HG02938 (cell line): ENCODE measurements around the gene NOTCH1.

Source experiments
- ATAC-seq: cut with Tn5 transposase; IDR thresholded peaks from one replicate; pipeline ENCODE4 v1.9.1; 2021; ENCODE audit warnings: mild to moderate bottlenecking, moderate library complexity; ENCODE audit not compliant: unreplicated experiment

NOTCH1 gene

DNA sequence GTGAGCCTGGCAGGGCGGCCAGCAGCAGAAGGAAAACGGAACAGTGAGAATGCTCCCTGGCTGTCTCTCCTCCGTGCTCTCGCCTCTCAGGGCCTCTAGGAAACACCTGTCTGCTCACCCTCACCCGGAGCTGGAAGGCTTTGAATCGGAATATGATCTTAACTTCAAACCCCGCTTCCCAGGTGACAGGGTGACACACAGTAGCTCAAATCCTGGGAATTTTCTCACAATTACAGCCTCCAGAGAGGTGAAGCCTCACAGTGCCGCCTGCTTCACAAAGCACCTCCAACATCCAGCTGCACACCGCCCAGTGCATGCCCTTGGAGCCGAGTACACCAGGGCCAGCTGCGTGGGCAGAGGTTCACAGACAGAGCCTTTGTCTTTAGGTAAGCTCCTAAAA, 75.5 kb downstream of the NOTCH1 start:
- no peak for ATAC-seq

DNA sequence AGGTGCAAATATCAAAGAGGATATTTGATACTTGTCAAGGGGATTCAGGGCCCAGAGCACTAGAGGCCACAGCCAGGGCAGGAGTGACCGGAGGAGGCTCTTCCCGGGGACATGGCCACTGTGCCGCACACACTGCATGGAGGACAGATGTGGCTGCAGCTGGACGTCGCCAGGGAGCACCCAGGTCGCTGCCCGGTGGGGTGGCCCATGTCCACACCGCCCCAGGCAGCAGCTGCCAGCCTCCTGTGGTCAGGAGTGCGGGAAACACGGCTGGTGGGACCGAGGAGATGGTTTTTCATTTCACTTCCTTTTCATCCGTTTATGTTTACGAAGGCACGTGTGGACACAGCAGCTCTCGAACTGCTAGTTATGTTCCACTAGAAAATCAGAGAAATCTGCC, 78.1 kb downstream of the NOTCH1 start:
- no peak for ATAC-seq

DNA sequence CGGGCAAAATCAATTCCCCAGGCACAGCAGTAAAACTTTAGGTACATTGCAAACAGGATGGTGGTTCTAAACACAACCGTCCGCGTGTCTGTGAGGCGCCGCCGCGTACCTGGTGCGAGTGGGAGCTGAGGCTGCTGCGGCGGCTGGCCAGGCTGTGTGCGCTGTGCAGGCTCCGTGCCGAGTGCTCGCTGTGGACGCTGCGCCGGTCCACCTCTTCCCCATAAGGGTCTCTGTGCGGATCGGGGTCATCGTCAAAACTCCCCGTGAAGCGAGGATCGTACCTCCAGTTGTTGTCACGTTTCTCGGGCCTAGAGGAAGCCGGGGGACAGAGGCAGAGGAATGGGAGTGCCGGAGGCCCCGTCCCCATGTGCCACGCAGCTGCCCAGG, 79.7 kb downstream of the NOTCH1 start:
- no peak for ATAC-seq

DNA sequence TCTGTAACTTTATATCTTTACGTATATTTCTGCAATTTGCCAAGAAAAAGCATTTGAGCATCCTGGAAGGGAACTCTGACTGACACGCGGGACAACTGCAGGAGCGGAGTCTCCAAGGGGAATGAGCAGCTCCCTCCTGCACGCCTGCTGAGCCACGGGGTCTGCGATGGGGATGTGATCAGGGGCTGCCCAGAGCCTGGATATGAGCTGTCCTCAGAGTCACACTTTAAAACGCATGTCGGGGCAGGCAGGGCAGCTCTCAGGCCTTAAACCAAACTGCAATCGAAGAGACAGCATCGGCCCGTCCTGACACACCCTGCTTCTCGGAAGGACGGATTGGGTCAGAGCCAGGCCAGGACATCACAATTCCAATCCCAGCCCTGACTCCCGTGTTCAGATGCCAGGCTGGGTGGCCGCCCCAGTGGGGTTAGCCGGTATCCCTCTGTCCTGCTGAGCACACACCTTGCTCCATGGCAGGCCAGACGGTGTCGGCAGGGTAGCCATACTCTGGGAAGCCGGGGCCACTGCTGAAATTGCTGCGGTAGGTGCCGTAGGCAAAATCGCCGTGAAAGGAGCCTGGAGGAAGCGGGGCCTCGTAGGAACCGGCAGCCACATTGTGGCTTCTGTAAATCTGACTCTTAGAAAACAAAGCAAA, 80.2 kb downstream of the NOTCH1 start:
- no peak for ATAC-seq

DNA sequence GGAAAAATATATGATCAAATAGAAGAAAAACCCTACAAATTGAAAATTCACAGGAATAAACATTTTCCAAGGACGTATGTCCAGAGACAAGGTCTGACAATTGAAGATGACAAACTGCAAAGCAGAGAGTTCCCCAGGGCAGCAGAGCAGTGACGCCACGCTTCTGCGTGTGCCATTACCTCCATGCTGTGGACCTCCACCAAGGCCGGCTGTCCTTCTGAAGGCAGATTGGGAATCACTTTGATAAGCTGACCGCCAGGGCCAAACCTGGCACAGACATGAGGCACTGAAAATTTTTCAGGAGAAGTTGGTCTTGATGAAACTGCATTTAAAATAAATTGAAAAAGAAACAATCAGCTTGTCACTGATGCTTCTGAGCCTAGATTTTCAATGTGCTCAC, 81.6 kb downstream of the NOTCH1 start:
- no peak for ATAC-seq

DNA sequence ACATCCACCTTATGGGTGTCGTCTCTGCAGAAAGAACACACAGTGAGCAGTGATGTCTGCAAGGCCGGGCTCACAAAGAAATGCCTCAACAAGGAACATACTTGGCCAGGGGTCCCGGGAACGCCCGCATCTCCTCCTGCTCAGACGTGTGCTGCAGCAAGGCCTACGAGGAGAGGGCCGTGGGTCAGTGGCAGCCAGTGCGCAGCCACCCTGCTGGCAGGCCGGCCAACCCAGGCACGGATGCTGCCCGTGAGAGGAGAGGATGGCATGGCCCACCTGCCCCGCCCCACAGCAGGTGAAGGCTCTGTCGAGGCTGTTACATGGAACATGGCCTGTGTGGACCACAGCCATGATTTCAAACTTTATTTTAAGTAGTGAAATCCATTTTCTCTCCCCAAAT, 82.3 kb downstream of the NOTCH1 start:
- ATAC-seq: no peak

DNA sequence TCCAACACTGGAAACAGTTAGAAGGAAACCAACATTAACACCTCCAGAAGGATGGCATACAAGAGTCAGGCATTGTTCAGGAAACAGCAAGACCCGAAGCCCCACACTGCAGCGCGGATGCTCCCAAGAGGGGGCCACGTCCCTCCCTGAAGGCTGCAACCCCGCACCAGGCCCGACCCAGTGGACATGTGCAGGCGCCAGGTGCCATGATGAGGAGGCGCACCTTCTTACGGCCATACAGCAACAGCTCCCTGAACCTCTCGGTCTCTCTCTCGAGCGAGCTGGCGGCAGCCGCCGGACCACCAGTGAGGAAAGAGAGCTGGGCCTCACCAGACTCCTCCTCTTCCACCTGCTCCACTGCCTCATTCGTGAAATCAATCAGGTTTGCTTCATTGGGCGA, 83.2 kb downstream of the NOTCH1 start:
- ATAC-seq: no peak

DNA sequence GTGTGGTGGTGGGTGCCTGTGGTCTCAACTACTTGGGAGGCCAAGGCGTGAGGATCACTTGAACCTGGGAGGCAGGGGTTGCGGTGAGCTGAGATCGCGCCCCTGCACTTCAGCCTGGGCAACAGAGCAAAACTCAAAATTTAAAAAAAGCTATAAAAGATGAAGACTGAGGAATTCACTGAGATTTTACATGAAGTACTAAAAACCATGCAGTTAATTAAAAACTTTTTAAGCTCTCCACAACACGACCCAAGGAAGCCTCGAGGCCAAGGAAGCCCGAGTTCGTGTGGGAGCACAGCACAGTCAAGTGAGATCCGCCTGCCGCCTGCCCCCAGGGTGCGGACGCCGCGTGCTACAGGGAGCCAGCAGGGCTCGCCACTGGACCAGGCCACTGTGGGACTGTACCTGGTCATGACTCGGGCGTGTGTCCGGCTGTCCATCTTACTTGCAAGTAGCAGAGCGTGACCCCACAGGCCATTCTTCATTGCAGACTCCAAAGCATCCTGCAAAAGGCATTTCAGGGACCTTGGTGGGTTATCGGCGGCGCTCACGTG, 85.0 kb downstream of the NOTCH1 start:
- no peak for ATAC-seq

DNA sequence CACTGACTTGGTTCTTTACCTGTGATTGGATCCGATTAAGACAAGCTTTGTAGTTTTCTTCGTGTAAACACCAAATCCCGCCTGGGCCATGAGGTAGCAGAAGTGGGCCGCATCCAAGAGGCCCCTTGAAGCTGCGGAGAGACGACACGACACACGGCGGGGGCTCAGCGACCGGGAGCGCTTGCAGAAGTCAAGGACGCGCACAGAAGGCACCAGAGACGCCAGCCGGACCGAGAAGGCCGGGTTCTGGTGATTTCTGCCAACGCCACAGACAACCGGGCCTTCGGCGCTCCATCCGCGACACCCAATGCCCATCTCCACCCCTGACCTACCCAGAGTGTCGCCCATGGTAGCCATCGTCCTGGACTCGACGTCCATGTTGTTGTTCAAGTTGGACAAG, 86.4 kb downstream of the NOTCH1 start:
- no peak for ATAC-seq

DNA sequence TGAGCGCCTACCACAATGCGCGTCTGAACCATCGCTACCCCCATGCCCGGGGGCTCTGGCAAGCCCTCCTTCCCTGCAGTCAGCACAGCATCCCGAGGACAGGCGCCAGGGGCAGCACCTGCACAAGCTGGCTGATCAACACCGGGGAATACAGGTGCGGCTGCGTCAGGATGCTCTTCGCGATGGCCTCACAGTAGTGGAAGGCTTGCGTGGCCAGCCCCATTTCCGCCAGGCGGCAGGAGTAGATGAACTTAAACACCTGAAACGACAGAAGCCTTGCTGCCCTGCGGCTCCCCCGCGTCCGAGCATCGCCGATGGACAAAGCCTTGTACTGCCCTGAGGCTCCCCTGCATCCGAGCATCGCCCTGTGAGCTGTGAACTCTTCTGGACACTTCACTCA, 88.5 kb downstream of the NOTCH1 start:
- no peak for ATAC-seq

DNA sequence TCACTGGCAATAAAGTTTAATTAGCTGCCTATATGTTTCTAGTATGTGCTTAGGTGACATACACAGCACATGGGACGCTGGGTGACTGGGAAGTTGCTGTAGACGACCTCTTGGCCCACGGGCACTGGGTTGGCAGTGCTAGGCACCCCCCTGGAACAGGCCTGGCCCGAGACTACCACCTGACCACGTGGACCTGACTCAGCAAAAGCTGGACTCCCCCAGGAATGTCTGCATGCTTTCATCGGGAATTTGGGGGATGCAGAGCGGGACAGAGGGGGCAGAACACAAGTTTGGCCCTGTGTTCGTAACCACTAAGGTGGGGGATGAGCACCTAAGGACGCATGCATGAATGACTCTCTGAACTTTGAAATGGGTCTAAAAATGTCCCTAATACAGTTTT, 89.6 kb downstream of the NOTCH1 start:
- no peak for ATAC-seq

DNA sequence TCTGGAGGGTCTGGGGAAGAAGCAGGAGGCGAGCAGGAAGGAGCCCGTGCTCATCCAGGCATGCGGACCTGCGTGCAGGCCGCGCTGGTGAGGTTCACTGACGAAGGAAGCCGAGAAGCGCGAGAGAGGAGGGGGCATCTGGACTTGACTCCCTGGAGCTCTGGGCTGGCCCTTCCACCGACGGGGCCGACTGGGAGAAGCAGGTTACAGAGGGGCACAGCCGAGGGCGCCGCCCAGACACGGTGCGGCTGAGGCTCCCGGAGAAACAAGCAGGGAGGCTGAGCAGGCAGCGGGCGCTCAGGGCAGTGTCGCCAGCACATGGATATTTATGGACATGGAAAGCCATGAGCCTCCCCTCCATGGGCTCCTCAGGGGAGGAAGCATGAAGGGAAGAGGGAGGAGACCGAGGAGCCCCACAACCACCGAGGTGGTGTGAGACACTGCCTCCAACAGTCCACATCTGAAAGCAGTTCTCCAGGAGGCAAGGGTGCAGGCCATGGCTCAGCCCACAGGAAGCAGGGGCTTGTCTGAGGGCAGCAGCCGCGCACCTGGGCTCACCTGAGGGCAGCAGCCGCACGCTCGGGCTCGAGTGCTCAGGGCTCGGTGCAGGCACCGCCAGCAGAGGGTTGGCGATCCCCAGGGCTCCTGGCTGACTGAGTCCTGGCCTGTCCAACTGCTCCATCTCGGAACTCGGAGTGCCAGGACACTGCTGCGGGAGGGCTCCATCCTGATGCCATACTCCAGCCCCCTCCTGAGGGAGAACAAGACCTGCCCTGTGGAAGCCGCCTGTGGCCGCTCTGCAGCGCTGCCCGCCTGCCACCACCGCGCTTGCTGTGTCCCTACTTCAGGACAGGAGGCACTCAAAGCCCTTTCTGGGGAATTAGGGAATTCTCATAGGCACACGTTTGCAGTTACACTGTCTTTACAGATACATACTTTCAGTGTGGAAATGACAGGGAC, 90.5 kb downstream of the NOTCH1 start:
- ATAC-seq: no peak

DNA sequence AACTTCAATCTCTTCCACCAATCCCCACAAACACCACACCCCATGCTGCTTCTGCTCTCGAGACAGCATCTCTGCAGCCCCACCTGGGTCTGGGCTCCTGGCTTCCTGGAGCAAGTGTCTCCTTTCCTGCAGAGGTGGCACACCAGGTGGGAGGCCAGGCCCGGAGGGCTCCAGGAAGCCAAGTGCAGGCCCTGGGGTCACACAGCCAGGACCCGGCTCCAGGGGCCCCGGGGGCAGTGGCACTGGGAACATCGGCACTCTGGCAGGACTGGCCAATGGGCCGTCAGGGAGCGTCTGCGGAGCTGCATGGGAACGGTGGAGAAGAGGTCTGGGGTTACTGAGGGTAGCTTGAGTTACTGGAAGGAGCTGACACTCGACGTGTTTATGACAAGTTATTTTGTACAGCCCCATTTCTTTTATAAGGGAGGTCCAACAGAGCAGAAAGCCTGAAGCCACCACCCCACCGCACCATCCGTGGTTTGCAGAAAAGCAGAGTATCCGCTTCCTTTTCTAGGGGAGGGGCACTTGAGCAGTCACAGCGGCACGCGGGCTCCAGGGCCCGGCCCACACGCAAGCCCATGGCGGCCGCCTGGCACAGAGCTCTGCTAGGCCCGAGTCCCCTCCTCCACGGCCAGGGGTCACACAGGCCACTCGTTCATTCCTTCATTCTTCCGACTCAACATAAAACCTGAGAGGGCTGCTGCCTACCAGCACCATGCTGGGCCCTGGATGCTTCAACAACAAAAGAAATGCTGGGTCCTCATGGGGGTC, 91.6 kb downstream of the NOTCH1 start:
- no peak for ATAC-seq

DNA sequence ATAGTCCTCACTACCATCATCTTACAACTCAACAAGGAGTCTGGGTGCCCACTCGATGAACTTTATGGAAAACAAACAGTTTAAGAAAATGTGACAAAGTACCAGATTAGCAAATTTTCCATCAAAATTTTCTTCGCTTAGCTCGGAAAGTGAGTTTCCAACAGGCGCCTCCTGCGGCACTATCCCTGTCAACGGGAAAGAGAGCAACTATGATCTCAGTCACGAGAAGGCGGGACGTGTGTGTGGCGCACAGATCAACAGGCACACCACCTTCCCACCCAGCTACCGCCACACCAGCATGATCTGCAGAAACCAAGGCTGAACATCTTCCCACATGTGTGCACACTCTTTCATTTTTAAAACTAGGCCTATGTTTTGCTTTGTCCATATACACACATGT, 92.5 kb downstream of the NOTCH1 start:
- ATAC-seq: no peak

DNA sequence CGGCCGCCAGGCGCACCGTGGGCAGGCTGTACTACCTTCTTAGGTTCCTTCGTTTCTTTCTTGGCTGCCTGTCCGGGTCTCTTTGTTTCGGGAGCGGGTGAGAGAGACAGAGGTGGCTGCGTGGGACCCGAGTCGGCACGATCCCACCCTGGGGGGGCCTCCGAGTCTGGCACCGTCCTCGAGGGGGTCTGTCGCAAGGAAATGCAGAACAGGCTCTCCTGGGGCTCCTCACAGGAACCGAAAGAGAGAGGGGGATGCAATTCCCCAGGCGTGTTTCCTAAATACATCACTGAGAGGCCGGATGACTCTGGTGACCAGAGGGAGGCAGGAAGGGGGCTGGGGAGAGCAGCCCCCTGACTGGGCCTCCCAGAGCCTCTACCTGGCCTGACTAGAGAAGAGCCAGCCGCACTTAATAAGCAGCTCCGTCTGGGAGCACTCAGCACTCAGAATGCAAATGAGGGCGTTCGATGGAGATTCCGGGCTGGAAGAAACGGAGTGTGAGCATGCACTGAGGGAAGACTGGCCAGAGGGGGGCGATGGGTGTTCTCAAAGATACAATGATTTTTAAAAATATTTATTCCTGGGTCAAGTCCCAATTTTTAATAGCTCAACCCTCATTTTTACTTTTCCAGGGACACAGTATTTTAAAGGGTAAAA, 94.5 kb downstream of the NOTCH1 start:
- ATAC-seq: no peak

DNA sequence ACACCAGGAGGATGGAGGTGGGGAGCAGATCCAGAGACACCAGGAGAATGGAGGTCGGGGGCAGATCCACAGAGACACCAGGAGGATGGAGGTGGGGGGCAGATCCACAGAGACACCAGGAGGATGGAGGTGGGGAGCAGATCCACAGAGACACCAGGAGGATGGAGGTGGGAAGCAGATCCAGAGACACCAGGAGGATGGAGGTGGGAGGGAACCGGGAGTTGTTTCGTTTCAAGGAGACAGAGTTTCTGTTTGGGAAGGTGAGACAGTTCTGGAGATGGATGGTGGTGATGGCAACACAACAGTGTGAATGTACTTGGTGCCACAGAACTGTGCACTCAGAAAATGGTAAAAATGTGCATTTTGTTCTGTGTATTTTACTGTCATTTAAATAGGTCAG, 97.2 kb downstream of the NOTCH1 start:
- ATAC-seq: no peak

DNA sequence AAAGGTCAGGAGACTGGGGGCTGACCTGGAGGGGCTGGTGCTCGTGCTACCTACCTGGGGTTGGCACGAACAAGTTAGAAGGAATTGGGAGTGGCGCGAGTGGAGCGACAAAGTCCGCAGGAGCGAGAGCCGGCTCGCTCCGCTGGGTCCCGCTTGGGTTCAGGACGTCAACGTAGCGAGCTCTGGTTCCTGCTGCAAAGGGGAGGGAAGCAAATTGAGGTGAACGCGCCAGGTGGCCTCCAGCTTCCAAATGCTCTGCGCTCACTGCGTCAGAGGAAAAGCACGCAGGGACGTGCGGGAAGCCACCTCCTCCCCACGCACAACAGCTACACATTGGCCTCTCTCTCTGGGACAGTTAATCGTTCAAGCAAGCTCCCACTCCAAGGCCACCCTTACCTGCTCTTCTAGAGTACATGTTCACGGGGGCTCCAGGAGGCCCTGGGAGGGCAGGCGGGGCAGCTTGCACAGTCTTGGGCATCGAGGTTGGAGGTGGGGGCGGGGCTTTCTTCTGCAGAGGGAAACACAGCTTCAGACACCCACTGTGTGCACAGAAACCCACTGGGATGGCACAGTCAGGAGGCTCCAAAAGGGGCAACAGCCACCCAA, 98.6 kb downstream of the NOTCH1 start:
- no peak for ATAC-seq

DNA sequence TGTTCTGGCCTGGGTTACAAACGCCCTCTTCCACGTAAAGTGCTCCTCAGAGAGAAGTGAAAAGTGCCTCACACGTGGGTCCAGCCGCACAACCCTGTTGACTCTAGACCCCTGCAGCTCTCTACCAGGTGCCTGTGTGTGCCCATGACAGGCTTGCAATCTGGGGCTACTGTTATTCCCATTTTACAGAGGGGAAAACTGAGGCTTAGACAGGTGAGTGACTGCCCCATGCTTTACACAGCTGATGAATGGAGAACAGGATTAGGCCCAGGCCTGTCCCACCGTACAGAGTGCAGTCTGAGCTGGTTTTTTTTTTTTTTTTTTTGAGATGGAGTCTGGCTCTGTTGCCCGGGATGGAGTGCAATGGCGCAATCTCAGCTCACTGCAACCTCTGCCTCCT, 100.0 kb downstream of the NOTCH1 start:
- no peak for ATAC-seq
